H9 (cell line): ENCODE results near the gene WDR20. TPM values are rescaled to one million over a fixed set of nuclear protein-coding genes. Genes with fewer than 3 reads are reported as not detected.

Source experiments
- DNase-seq: peaks from one replicate; pipeline ENCODE4 v3.0.0-alpha.2; 2017
- H2AFZ ChIP-seq: one replicate; pipeline ENCODE4 v1.6.1; 2013; ENCODE audit warnings: mild to moderate bottlenecking, low read length, control low read depth, moderate library complexity
- H2AK5ac ChIP-seq: 2 replicates; pipeline ENCODE4 v1.6.1; 2013; ENCODE audit warnings: low read length, control low read depth, mixed read lengths; ENCODE audit not compliant: insufficient read length
- H2BK120ac ChIP-seq: one replicate; pipeline ENCODE4 v1.6.1; 2013; ENCODE audit warnings: low read depth, mild to moderate bottlenecking, low read length, control low read depth, inconsistent platforms; ENCODE audit not compliant: poor library complexity, severe bottlenecking
- H2BK12ac ChIP-seq: 2 replicates; pipeline ENCODE4 v1.6.1; 2013; ENCODE audit warnings: low read length, control low read depth, mixed read lengths, low read depth; ENCODE audit not compliant: insufficient read length
- H2BK15ac ChIP-seq: 2 replicates; pipeline ENCODE4 v1.6.1; 2013; ENCODE audit warnings: low read depth, low read length, control low read depth
- H2BK20ac ChIP-seq: one replicate; pipeline ENCODE4 v1.6.1; 2013; ENCODE audit warnings: low read depth, mild to moderate bottlenecking, low read length, control low read depth, inconsistent platforms; ENCODE audit not compliant: poor library complexity, severe bottlenecking
- H2BK5ac ChIP-seq: 2 replicates; pipeline ENCODE4 v1.6.1; 2013; ENCODE audit warnings: low read length, control low read depth, mixed read lengths; ENCODE audit not compliant: insufficient read length
- H3K14ac ChIP-seq: 2 replicates; pipeline ENCODE4 v1.6.1; 2013; ENCODE audit warnings: low read length, control low read depth; ENCODE audit not compliant: insufficient read depth
- H3K18ac ChIP-seq: 2 replicates; pipeline ENCODE4 v1.6.1; 2013; ENCODE audit warnings: low read depth, mild to moderate bottlenecking, mixed read lengths, low read length, control low read depth; ENCODE audit not compliant: insufficient read length
- H3K23ac ChIP-seq: 2 replicates; pipeline ENCODE4 v1.6.1; 2013; ENCODE audit warnings: low read length, control low read depth, mixed read lengths, low read depth; ENCODE audit not compliant: insufficient read length
- H3K23me2 ChIP-seq: 2 replicates; pipeline ENCODE4 v1.6.1; 2013; ENCODE audit warnings: low read depth, mild to moderate bottlenecking, mixed read lengths, low read length, control low read depth; ENCODE audit not compliant: insufficient read length, poor library complexity, severe bottlenecking
- H3K27ac ChIP-seq: 2 replicates; pipeline ENCODE4 v1.5.1; 2013; ENCODE audit warnings: low read length, control low read depth, mixed read lengths, low read depth; ENCODE audit not compliant: insufficient read length
- H3K27me3 ChIP-seq: 2 replicates; pipeline ENCODE4 v1.6.1; 2013; ENCODE audit warnings: low read length, control low read depth, inconsistent platforms; ENCODE audit not compliant: insufficient read depth
- H3K4ac ChIP-seq: 2 replicates; pipeline ENCODE4 v1.6.1; 2013; ENCODE audit warnings: low read depth, mild to moderate bottlenecking, control low read depth, inconsistent platforms, low read length, moderate library complexity
- H3K4me1 ChIP-seq: 2 replicates; pipeline ENCODE4 v1.6.1; 2013; ENCODE audit warnings: low read length, control low read depth, inconsistent platforms; ENCODE audit not compliant: insufficient read depth
- H3K4me2 ChIP-seq: 2 replicates; pipeline ENCODE4 v1.6.1; 2013; ENCODE audit warnings: low read length, control low read depth, mixed read lengths; ENCODE audit not compliant: insufficient read length, insufficient read depth
- H3K56ac ChIP-seq: 2 replicates; pipeline ENCODE4 v1.6.1; 2013; ENCODE audit warnings: low read depth, mild to moderate bottlenecking, mixed read lengths, low read length, control low read depth; ENCODE audit not compliant: insufficient read length
- H3K79me1 ChIP-seq: 2 replicates; pipeline ENCODE4 v1.6.1; 2013; ENCODE audit warnings: low read depth, mild to moderate bottlenecking, moderate library complexity, low read length, control low read depth, inconsistent platforms; ENCODE audit not compliant: insufficient read depth, poor library complexity, severe bottlenecking
- H3K79me2 ChIP-seq: 2 replicates; pipeline ENCODE4 v1.6.1; 2013; ENCODE audit warnings: low read length, control low read depth, inconsistent platforms; ENCODE audit not compliant: insufficient read depth
- H3K9ac ChIP-seq: 2 replicates; pipeline ENCODE4 v1.6.1; 2013; ENCODE audit warnings: low read length, control low read depth, mixed read lengths; ENCODE audit not compliant: insufficient read length; ENCODE audit errors: extremely low read depth
- H3K9me3 ChIP-seq: one replicate; pipeline ENCODE4 v1.6.1; 2013; ENCODE audit warnings: low read depth, low read length, inconsistent platforms; ENCODE audit not compliant: control insufficient read depth
- H3T11ph ChIP-seq: one replicate; pipeline ENCODE4 v1.6.1; 2013; ENCODE audit warnings: mild to moderate bottlenecking, low read length, control low read depth, inconsistent platforms
- H4K20me1 ChIP-seq: one replicate; pipeline ENCODE4 v1.6.1; 2013; ENCODE audit not compliant: control insufficient read depth, insufficient read length, insufficient read depth
- H4K5ac ChIP-seq: 2 replicates; pipeline ENCODE4 v1.6.1; 2013; ENCODE audit warnings: low read depth, mild to moderate bottlenecking, mixed read lengths, low read length, control low read depth; ENCODE audit not compliant: insufficient read length
- H4K8ac ChIP-seq: replicated peaks from 2 replicates; pipeline ENCODE4 v1.6.1; 2013; ENCODE audit warnings: low read length, control low read depth, mixed read lengths, low read depth; ENCODE audit not compliant: insufficient read length
- H4K91ac ChIP-seq: 2 replicates; pipeline ENCODE4 v1.6.1; 2013; ENCODE audit warnings: low read depth, mild to moderate bottlenecking, moderate library complexity, mixed read lengths, low read length, control low read depth; ENCODE audit not compliant: insufficient read length
- H3K27ac Mint-ChIP-seq, 3 experiments: 2 replicates in 2 of 3; 3 replicates in 1 of 3; pipeline ENCODE4 v1.8.0; 2020 to 2021; ENCODE audit warnings: mixed read lengths in 3 of 3, mild to moderate bottlenecking in 1 of 3, moderate library complexity in 1 of 3
- H3K27me3 Mint-ChIP-seq: 2 replicates; pipeline ENCODE4 v1.8.0; 2021; ENCODE audit warnings: low read depth, mild to moderate bottlenecking, moderate library complexity, mixed read lengths
- H3K36me3 Mint-ChIP-seq, 3 experiments: 2 replicates in 2 of 3; 3 replicates in 1 of 3; pipeline ENCODE4 v1.8.0; 2020 to 2021; ENCODE audit warnings: low read depth in 3 of 3, mixed read lengths in 3 of 3; ENCODE audit not compliant: insufficient read depth in 1 of 3
- H3K4me1 Mint-ChIP-seq, 2 experiments: 2 replicates each; pipeline ENCODE4 v1.8.0; 2020; ENCODE audit warnings: mixed read lengths in 2 of 2
- H3K4me3 Mint-ChIP-seq, 2 experiments: 2 replicates in 1 of 2; 3 replicates in 1 of 2; pipeline ENCODE4 v1.8.0; 2020 to 2021; ENCODE audit warnings: mild to moderate bottlenecking in 2 of 2, mixed read lengths in 2 of 2, moderate library complexity in 1 of 2
- H3K9me3 Mint-ChIP-seq, 2 experiments: 2 replicates in 1 of 2; 3 replicates in 1 of 2; pipeline ENCODE4 v1.8.0; 2020; ENCODE audit warnings: mild to moderate bottlenecking in 2 of 2, mixed read lengths in 2 of 2, moderate library complexity in 1 of 2
- WGBS: extraction: QIAGEN DNeasy Blood & Tissue Kit; methylation state at CpG from one replicate; pipeline ENCODE4 v1.1.7; 2013; ENCODE audit warnings: missing lambda C conversion rate, low lambda C conversion rate, mixed read lengths; ENCODE audit not compliant: insufficient read length; ENCODE audit errors: extremely low coverage; 5-methylcytosine and 5-hydroxymethylcytosine counted together
- total RNA-seq: library from RNA; stranded (reverse); gene quantifications from 2 replicates; pipeline ENCODE4 v1.2.1, GENCODE V29; 2021
- TF ChIP-seq, protein P1 (sequence below): fragments of 200-600 bp; sonication (generic); conservative IDR thresholded peaks from 3 replicates; pipeline ENCODE4 v1.8.0; 2021; ENCODE audit warnings: antibody characterized with exemption, mild to moderate bottlenecking

WDR20 gene
- total RNA-seq, 1 experiment from 2014 or later: 31.6 TPM

DNA sequence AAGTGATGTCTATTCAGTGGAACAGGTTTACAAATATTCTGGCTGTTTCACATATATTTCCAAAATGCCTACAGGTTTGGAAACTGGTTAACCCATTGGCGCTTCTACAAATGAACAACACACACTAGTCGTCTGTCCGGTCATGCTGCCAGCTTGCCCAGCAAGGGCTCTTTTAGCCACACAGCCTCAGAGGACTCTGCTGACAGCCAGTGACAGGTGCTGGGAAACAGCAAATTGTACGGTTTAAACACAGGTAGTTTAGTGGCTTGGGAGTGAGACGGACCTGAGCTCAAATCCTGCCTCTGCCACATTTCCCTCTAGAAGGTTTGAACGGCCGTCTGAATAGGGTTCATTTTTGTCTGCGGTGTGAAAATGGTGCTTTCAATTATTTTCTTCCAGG lies 111.5 kb downstream of the WDR20 start:
- no peaks in the 10 kb centered on the region for H3K9me3 Mint-ChIP-seq

More for the DNA sequence above, 111.5 kb downstream of the WDR20 start:
- H3K27ac ChIP-seq: no peak overlapping the region
- no peak overlapping the region for H2BK120ac ChIP-seq
- H2BK12ac ChIP-seq: no peak overlapping the region
- H3K23ac ChIP-seq: no peak overlapping the region
- DNase-seq: no peak
- no peak overlapping the region for H3K4me2 ChIP-seq
- H4K8ac ChIP-seq: no peak overlapping the region
- H3K9me3 ChIP-seq: no peaks in the 10 kb centered on the region
- no peak overlapping the region for H3K9ac ChIP-seq
- H2BK5ac ChIP-seq: no peak overlapping the region
- no peak overlapping the region for H3T11ph ChIP-seq
- TF ChIP-seq, protein P1, sequence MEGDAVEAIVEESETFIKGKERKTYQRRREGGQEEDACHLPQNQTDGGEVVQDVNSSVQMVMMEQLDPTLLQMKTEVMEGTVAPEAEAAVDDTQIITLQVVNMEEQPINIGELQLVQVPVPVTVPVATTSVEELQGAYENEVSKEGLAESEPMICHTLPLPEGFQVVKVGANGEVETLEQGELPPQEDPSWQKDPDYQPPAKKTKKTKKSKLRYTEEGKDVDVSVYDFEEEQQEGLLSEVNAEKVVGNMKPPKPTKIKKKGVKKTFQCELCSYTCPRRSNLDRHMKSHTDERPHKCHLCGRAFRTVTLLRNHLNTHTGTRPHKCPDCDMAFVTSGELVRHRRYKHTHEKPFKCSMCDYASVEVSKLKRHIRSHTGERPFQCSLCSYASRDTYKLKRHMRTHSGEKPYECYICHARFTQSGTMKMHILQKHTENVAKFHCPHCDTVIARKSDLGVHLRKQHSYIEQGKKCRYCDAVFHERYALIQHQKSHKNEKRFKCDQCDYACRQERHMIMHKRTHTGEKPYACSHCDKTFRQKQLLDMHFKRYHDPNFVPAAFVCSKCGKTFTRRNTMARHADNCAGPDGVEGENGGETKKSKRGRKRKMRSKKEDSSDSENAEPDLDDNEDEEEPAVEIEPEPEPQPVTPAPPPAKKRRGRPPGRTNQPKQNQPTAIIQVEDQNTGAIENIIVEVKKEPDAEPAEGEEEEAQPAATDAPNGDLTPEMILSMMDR: no peak
- H3K56ac ChIP-seq: no peak overlapping the region
- H3K23me2 ChIP-seq: no peaks in the 10 kb centered on the region
- H4K20me1 ChIP-seq: no peaks in the 10 kb centered on the region
- no CpG with 5 or more reads among the region's 8 CpGs for WGBS
- H3K79me2 ChIP-seq: no peaks in the 10 kb centered on the region
- peaks cover 3% of the 10 kb centered on the region; the same call in 1 of the 2 replicates for H3K27me3 ChIP-seq
- H2BK15ac ChIP-seq: no peak overlapping the region
- no peak overlapping the region for H3K27ac Mint-ChIP-seq
- peaks cover 10% of the 10 kb centered on the region for H3K27me3 Mint-ChIP-seq
- H3K4me1 ChIP-seq: peaks cover 4% of the 10 kb centered on the region; the same call in 1 of the 2 replicates
- H2BK20ac ChIP-seq: no peak overlapping the region
- no peak overlapping the region for H4K91ac ChIP-seq
- H3K4ac ChIP-seq: no peak overlapping the region
- no peak overlapping the region for H3K4me3 Mint-ChIP-seq
- H3K14ac ChIP-seq: no peak overlapping the region
- no peak overlapping the region for H3K18ac ChIP-seq
- H2AK5ac ChIP-seq: no peak overlapping the region
- H3K36me3 Mint-ChIP-seq: no peaks in the 10 kb centered on the region
- H3K79me1 ChIP-seq: no peaks in the 10 kb centered on the region
- peaks cover 5 to 7% of the 10 kb centered on the region in 2 experiments for H3K4me1 Mint-ChIP-seq
- no peak overlapping the region for H2AFZ ChIP-seq
- no peak overlapping the region for H4K5ac ChIP-seq
